Gastroesophageal sphincter (tissue), 4 donors: ENCODE measurements around the gene DHX34. TPM values are rescaled to one million over a fixed set of nuclear protein-coding genes. Genes with fewer than 3 reads are reported as not detected.

Experiments
- ATAC-seq: fragments of 150-250 bp; one replicate; pipeline ENCODE4 v1.9.1; 2016; ENCODE audit warnings: mild to moderate bottlenecking, moderate library complexity
- H3K27ac ChIP-seq, 4 donors: fragments of 200-600 bp; sonication (generic) in 3 of 4; 1 replicate in 3 of 4; 2 replicates in 1 of 4; pipeline ENCODE4 v1.5.1; 2016 to 2019
- H3K27me3 ChIP-seq: fragments of 200-600 bp; sonication (generic); one replicate; pipeline ENCODE4 v1.5.1; 2019
- H3K36me3 ChIP-seq, 2 donors: fragments of 200-600 bp; sonication (generic); one replicate each; pipeline ENCODE4 v1.5.1; 2019; ENCODE audit warnings: control low read depth in 1 of 2
- H3K4me1 ChIP-seq, 3 donors: fragments of 200-600 bp; sonication (generic); 1 replicate in 2 of 3; 2 replicates in 1 of 3; pipeline ENCODE4 v1.5.1; 2016 to 2019; ENCODE audit warnings: control low read depth in 2 of 3
- H3K4me3 ChIP-seq, 2 donors: fragments of 200-600 bp; sonication (generic); one replicate each; pipeline ENCODE4 v1.5.1; 2019; ENCODE audit warnings: mild to moderate bottlenecking in 1 of 2, moderate library complexity in 1 of 2
- H3K9me3 ChIP-seq, 3 donors: fragments of 200-600 bp; sonication (generic); one replicate each; pipeline ENCODE4 v1.5.1; 2017 to 2019; ENCODE audit warnings: control low read depth in 2 of 3
- EP300 ChIP-seq: sonication (generic); formaldehyde crosslinking; IDR thresholded peaks from one replicate; pipeline ENCODE4 v1.6.1; 2017; ENCODE audit warnings: antibody characterized with exemption, mild to moderate bottlenecking
- POLR2A ChIP-seq, 2 donors: fragments of 450-650 bp; IDR thresholded peaks; one replicate each; pipeline ENCODE4 v1.6.1; 2017; ENCODE audit warnings: antibody characterized with exemption in 2 of 2, mild to moderate bottlenecking in 2 of 2, moderate library complexity in 1 of 2
- POLR2AphosphoS5 ChIP-seq: sonication (generic); formaldehyde crosslinking; IDR thresholded peaks from one replicate; pipeline ENCODE4 v1.6.1; 2017; ENCODE audit warnings: antibody characterized with exemption
- WGBS, 2 donors: methylation state at CpG; one replicate each; pipeline ENCODE4 v1.1.5; 2018; ENCODE audit warnings: low coverage in 1 of 2; 5-methylcytosine and 5-hydroxymethylcytosine counted together
- total RNA-seq, 4 donors: library from RNA; depleted of rRNA; stranded (reverse); fragments of >200 nt; gene quantifications; one replicate each; pipeline ENCODE4 v1.1.0, GENCODE V29; 2016
- TF ChIP-seq, protein P1 (sequence below), 4 experiments: fragments of 200-600 bp in 2 of 4; fragments of 450-650 bp in 2 of 4; sonication (generic) in 1 of 4; IDR thresholded peaks; one replicate each; pipeline ENCODE4 v1.5.1; 2017 to 2019; ENCODE audit warnings: antibody characterized with exemption in 4 of 4, mild to moderate bottlenecking in 2 of 4, moderate library complexity in 2 of 4

DHX34 gene
- total RNA-seq, 4 donors from 2014 or later, result 8.7 to 16.0 (median 12.3) TPM

DNA sequence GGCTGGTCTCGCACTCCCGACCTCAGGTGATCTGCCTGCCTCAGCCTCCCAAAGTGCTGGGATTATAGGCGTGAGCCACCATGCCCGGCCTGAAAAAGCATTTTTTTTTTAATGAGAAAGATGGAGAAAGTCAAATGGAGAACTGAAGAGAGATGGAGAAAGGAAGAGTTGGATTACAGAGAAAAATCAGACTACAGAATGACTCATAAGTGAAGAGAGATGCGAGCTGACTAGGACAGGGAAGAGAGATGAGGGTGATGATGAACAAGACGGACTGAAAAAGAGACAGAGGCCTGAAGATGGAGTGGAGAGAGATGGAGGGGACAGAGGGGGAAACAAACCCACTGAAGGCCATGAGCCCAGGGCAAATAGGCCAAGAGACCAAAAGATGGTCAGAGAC lies 1.5 kb downstream of the DHX34 start:
- H3K4me3 ChIP-seq, result no peak overlapping the region
- H3K4me1 ChIP-seq, result peaks cover 0 to 48% (median 12%) of the 10 kb centered on the region in 3 donors
- WGBS, 2 donors, result 72 to 84% methylated on average over 2 to 4 of the region's 6 CpGs
- TF ChIP-seq EP300 (no peak), POLR2A (IDR thresholded peaks at IDR 0.05) (no peak), POLR2AphosphoS5 (no peak)
- TF ChIP-seq, protein P1, sequence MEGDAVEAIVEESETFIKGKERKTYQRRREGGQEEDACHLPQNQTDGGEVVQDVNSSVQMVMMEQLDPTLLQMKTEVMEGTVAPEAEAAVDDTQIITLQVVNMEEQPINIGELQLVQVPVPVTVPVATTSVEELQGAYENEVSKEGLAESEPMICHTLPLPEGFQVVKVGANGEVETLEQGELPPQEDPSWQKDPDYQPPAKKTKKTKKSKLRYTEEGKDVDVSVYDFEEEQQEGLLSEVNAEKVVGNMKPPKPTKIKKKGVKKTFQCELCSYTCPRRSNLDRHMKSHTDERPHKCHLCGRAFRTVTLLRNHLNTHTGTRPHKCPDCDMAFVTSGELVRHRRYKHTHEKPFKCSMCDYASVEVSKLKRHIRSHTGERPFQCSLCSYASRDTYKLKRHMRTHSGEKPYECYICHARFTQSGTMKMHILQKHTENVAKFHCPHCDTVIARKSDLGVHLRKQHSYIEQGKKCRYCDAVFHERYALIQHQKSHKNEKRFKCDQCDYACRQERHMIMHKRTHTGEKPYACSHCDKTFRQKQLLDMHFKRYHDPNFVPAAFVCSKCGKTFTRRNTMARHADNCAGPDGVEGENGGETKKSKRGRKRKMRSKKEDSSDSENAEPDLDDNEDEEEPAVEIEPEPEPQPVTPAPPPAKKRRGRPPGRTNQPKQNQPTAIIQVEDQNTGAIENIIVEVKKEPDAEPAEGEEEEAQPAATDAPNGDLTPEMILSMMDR (IDR thresholded peaks at IDR 0.05), result no peak
- no peak overlapping the region for H3K27ac ChIP-seq
- no peak for ATAC-seq
- no peaks in the 10 kb centered on the region for H3K27me3 ChIP-seq
- H3K9me3 ChIP-seq, result no peaks in the 10 kb centered on the region
- peaks cover 0 to 35% of the 10 kb centered on the region in 2 donors for H3K36me3 ChIP-seq

DNA sequence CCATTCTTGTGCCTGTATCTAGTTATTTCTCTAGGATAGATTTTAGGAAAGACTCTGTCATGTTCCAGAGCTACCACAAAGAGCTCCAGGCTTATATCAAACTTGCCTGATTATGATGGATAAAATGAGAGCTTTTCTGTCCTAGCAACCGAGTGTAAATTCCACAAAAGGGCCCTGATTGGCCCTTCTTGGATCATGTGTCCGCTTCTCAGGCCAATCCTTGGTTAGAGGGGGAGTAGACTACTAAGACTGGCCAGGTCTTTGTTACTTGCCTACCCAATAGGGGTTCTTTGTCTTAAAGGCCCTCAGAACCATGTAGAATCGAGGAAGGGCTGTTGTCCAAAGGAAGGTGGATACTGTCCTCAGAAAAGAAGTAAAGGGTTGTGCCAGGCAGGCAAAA lies 2.4 kb downstream of the DHX34 start:
- no peaks in the 10 kb centered on the region for H3K27me3 ChIP-seq
- no peaks in the 10 kb centered on the region for H3K9me3 ChIP-seq
- TF ChIP-seq POLR2AphosphoS5, result no peak
- no peak for TF ChIP-seq POLR2A (IDR thresholded peaks at IDR 0.05)
- no peak for TF ChIP-seq EP300
- TF ChIP-seq, protein P1 (IDR thresholded peaks at IDR 0.05), result no peak
- no peak overlapping the region for H3K4me3 ChIP-seq
- ATAC-seq, result no peak
- WGBS, 2 donors, result 67 to 88% methylated on average over 1 to 3 of the region's 3 CpGs
- peaks cover 0 to 48% (median 12%) of the 10 kb centered on the region in 3 donors for H3K4me1 ChIP-seq
- H3K27ac ChIP-seq, result no peak overlapping the region
- H3K36me3 ChIP-seq, result peaks cover 0 to 44% of the 10 kb centered on the region in 2 donors

DNA sequence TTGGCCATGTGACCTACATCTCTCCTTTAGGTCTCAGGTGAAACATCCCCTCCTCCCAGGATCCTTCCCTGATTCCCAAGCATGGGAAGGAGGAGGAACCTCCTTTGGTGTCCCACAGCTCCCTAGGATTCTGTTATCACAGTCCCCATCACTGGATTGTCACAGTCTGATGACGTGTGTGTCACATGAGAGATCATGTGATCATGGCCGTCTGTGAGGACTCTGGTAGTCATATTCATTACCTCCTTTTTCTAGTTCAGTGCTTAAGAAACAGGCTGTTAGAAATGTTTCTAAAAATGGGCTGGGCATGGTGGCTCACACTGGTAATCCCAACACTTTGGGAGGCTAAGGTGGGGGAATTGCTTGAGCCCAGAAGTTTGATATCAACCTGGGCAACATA lies 3.0 kb downstream of the DHX34 start:
- H3K36me3 ChIP-seq, result peaks cover 0 to 50% of the 10 kb centered on the region in 2 donors
- H3K4me3 ChIP-seq, result no peak overlapping the region
- no peak overlapping the region for H3K27ac ChIP-seq
- ATAC-seq, result no peak
- peaks cover 0 to 48% (median 12%) of the 10 kb centered on the region in 3 donors for H3K4me1 ChIP-seq
- 22 to 100% methylated on average over 1 of the region's 2 CpGs for WGBS, 2 donors
- TF ChIP-seq, protein P1 (IDR thresholded peaks at IDR 0.05), result no peak
- no peak for TF ChIP-seq POLR2A (IDR thresholded peaks at IDR 0.05)
- TF ChIP-seq POLR2AphosphoS5, result no peak
- no peak for TF ChIP-seq EP300
- H3K27me3 ChIP-seq, result no peaks in the 10 kb centered on the region
- H3K9me3 ChIP-seq, result no peaks in the 10 kb centered on the region

DNA sequence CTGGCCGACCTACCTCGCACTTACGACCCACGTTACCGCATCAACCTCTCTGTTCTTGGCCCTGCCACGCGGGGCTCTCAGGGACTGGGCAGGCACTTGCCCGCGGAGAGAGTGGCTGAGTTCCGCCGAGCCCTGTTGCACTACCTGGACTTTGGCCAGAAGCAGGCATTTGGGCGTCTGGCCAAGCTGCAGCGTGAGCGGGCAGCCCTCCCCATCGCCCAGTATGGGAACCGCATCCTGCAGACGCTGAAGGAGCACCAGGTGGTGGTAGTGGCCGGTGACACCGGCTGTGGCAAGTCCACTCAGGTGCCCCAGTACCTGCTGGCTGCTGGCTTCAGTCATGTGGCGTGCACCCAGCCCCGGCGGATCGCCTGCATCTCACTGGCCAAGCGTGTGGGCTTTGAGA lies 4.2 kb downstream of the DHX34 start:
- H3K27me3 ChIP-seq, result no peaks in the 10 kb centered on the region
- peaks cover 0 to 48% (median 12%) of the 10 kb centered on the region in 3 donors for H3K4me1 ChIP-seq
- peaks cover 0 to 5% (median 0%) of the 10 kb centered on the region in 3 donors for H3K9me3 ChIP-seq
- peaks cover 0 to 62% of the 10 kb centered on the region in 2 donors for H3K36me3 ChIP-seq
- no peak overlapping the region for H3K4me3 ChIP-seq
- no peak for TF ChIP-seq EP300
- no peak for TF ChIP-seq POLR2A (IDR thresholded peaks at IDR 0.05)
- TF ChIP-seq POLR2AphosphoS5, result no peak
- TF ChIP-seq, protein P1 (IDR thresholded peaks at IDR 0.05), result no peak
- ATAC-seq, result no peak
- H3K27ac ChIP-seq, result no peak overlapping the region
- 89 to 96% methylated on average over 3 to 5 of the region's 24 CpGs for WGBS, 2 donors

DNA sequence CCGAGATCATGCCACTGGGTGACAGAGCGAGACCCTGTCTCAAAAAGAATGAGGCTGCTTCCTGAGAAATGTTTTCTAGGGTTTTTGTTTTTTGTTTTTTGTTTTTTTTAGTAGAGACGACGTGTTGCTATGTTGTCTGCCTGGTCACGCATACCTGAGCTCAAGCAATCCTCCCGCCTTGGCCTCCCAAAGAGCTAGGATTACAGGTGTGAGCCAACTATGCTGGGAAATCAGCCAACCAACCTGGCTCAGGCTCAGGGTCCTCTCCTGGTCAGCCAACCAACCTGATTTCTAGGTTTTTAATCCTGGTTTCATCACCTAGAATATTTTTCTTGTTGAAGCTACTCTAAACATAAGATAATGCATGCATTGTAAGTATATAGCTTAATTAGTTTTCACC lies 7.8 kb downstream of the DHX34 start:
- Histone ChIP-seq H3K27me3 (no peaks in the 10 kb centered on the region), H3K27ac (no peak overlapping the region), H3K36me3 (peaks cover 0 to 98% of the 10 kb centered on the region in 2 donors), H3K9me3 (peaks cover 0 to 5% (median 0%) of the 10 kb centered on the region in 3 donors), H3K4me1 (peaks cover 0 to 18% (median 0%) of the 10 kb centered on the region in 3 donors), H3K4me3 (no peak overlapping the region)
- no peak for ATAC-seq
- WGBS, 2 donors, result 91 to 94% methylated on average over 2 to 6 of the region's 6 CpGs
- TF ChIP-seq POLR2A (IDR thresholded peaks at IDR 0.05) (no peak), POLR2AphosphoS5 (no peak), EP300 (no peak)
- TF ChIP-seq, protein P1 (IDR thresholded peaks at IDR 0.05), result no peak
